ENCODE results near the gene NEURL1B. TPM values are rescaled to one million over a fixed set of nuclear protein-coding genes. Genes with fewer than 3 reads are reported as not detected.
A peak's percentile ranks its signal among the peaks of the same experiment; 100 is the strongest.

The NEURL1B gene
- total RNA-seq, 1 donor from 2014 or later = 1.5 TPM

DNA sequence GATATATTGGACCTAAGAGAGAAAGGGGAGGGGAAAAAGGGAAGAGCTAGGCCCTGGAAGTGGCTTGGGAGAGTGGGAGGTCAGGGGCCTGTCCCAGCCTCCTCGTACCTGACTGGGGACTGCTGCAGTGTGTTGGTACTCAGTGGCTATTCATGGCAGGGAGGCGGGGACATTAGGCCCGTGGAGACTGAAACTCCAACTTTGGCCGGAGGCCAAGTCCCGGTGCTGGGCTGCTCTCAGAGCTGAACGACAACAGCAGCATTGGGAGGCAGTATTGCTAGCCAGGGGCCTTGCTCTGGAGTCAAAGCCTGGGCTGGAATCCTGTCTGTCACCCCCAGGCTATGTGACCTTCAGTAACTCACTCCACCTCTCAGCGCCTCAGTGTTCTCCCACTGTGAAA lies 37.8 kb downstream of the NEURL1B start:
- H3K36me3 Mint-ChIP-seq (ENCODE audit: unreplicated experiment) = no peaks in the 10 kb centered on the region
- no peaks in the 10 kb centered on the region for H3K27me3 Mint-ChIP-seq (ENCODE audit: unreplicated experiment)
- H3K4me3 Mint-ChIP-seq (ENCODE audit: unreplicated experiment) = no peak overlapping the region
- peaks cover 3% of the 10 kb centered on the region for H3K4me1 Mint-ChIP-seq (ENCODE audit: unreplicated experiment)
- no peak overlapping the region for H3K27ac Mint-ChIP-seq (ENCODE audit: unreplicated experiment)
- TF ChIP-seq, protein P1, sequence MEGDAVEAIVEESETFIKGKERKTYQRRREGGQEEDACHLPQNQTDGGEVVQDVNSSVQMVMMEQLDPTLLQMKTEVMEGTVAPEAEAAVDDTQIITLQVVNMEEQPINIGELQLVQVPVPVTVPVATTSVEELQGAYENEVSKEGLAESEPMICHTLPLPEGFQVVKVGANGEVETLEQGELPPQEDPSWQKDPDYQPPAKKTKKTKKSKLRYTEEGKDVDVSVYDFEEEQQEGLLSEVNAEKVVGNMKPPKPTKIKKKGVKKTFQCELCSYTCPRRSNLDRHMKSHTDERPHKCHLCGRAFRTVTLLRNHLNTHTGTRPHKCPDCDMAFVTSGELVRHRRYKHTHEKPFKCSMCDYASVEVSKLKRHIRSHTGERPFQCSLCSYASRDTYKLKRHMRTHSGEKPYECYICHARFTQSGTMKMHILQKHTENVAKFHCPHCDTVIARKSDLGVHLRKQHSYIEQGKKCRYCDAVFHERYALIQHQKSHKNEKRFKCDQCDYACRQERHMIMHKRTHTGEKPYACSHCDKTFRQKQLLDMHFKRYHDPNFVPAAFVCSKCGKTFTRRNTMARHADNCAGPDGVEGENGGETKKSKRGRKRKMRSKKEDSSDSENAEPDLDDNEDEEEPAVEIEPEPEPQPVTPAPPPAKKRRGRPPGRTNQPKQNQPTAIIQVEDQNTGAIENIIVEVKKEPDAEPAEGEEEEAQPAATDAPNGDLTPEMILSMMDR (IDR thresholded peaks at IDR 0.05) = no peak
- H3K9me3 Mint-ChIP-seq (ENCODE audit: unreplicated experiment) = no peaks in the 10 kb centered on the region
- DNase-seq (ENCODE audit: extremely low spot score, unreplicated experiment) = no peak

DNA sequence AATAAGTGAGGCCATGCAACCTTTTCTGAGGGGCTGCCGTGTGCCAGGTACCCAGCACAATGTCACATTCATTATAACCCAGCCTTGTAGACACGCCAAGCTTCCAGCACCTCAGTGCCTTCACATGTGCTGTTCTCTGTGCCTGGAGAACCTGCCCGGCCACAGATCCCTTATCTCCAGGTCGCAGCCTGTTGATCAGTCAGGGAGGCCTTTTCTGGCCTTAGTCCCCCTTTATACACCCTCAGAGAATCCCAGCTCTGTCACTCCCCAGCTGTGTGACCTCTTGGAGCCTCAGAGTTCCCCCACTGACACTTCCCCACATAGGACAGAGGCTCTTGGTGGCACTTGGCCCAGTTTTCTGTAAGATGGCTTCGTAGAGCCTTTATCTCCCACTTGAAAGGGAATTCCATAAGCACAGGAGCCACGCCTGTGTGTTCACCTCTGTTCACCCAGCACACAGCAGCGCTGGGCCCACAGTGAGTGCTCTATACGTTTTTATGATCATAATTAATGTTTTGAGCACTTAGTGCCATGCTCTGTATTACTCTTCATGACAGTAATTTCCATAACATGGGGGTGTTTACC lies 38.7 kb downstream of the NEURL1B start:
- TF ChIP-seq, protein P1 (IDR thresholded peaks at IDR 0.05) = no peak

DNA sequence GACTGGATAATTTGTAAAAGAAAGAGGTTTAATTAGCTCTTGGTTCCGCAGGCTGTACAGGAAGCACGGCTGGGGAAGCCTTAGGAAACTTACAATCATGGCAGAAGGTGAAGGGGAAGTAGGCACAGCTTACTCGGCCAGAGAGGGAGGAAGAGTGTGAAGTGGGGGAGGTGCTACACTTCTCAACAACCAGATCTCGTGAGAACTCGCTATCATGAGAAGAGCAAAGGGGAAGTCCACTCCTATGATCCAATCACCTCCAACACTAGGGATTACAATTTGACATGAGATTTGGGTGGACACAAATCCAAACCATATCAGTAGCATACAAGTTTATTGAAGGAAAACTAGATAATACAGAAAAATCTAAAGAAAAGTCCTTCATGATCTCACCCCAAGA lies 39.9 kb downstream of the NEURL1B start:
- Mint-ChIP-seq H3K27me3 (ENCODE audit: unreplicated experiment) (no peaks in the 10 kb centered on the region), H3K27ac (ENCODE audit: unreplicated experiment) (no peak overlapping the region), H3K9me3 (ENCODE audit: unreplicated experiment) (no peaks in the 10 kb centered on the region), H3K4me3 (ENCODE audit: unreplicated experiment) (no peak overlapping the region), H3K4me1 (ENCODE audit: unreplicated experiment) (peaks cover 3% of the 10 kb centered on the region), H3K36me3 (ENCODE audit: unreplicated experiment) (no peaks in the 10 kb centered on the region)
- no peak for DNase-seq (ENCODE audit: extremely low spot score, unreplicated experiment)
- TF ChIP-seq, protein P1 (IDR thresholded peaks at IDR 0.05) = no peak

More for the DNA sequence above, 38.7 kb downstream of the NEURL1B start:
- Mint-ChIP-seq H3K4me3 (ENCODE audit: unreplicated experiment) (no peak overlapping the region), H3K27me3 (ENCODE audit: unreplicated experiment) (no peaks in the 10 kb centered on the region), H3K4me1 (ENCODE audit: unreplicated experiment) (peaks cover 3% of the 10 kb centered on the region), H3K9me3 (ENCODE audit: unreplicated experiment) (no peaks in the 10 kb centered on the region), H3K27ac (ENCODE audit: unreplicated experiment) (no peak overlapping the region), H3K36me3 (ENCODE audit: unreplicated experiment) (no peaks in the 10 kb centered on the region)
- no peak for DNase-seq (ENCODE audit: extremely low spot score, unreplicated experiment)

DNA sequence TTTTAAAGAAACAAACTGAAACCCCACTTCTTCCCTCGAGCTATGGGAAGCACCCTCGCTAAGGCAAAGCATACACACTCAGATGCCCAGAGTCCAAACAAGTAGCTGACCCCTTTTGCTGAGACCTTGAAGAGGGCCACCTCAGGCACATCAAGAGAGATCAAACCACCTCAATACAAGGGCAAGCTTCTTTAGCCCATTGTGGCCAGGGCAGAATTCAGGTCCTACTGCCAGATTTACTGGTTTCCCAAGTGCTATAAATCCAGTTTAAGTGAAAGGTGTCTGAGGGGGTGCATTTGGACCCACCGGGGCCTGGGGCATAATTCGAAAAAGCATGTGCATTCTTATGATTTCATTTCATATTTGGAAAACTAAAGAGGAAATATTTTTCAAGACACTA lies 40.4 kb downstream of the NEURL1B start:
- Mint-ChIP-seq H3K4me3 (ENCODE audit: unreplicated experiment) (no peak overlapping the region), H3K9me3 (ENCODE audit: unreplicated experiment) (no peaks in the 10 kb centered on the region), H3K36me3 (ENCODE audit: unreplicated experiment) (no peaks in the 10 kb centered on the region), H3K4me1 (ENCODE audit: unreplicated experiment) (peaks cover 3% of the 10 kb centered on the region), H3K27me3 (ENCODE audit: unreplicated experiment) (no peaks in the 10 kb centered on the region), H3K27ac (ENCODE audit: unreplicated experiment) (no peak overlapping the region)
- no peak for DNase-seq (ENCODE audit: extremely low spot score, unreplicated experiment)
- TF ChIP-seq, protein P1 (IDR thresholded peaks at IDR 0.05) = no peak

DNA sequence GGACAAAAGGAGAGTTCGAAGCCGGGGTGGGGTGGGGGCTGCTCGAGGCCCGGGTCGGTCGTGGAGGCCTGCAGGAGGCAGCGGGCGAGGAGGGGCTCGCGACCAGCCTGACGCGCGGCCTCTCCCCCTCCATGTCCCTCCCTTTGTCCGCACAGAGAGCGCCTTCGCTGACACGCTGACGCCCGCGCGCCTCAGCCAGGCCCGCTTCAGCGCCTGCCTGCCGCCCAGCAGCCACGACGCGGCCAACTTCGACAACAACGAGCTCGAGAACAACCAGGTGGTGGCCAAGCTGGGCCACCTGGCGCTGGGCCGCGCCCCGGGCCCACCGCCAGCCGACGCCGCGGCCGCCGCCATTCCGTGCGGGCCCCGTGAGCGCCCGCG lies 42.2 kb downstream of the NEURL1B start:
- Mint-ChIP-seq H3K27me3 (ENCODE audit: unreplicated experiment) (no peaks in the 10 kb centered on the region), H3K9me3 (ENCODE audit: unreplicated experiment) (no peaks in the 10 kb centered on the region), H3K27ac (ENCODE audit: unreplicated experiment) (no peak overlapping the region), H3K4me1 (ENCODE audit: unreplicated experiment) (peaks cover 3% of the 10 kb centered on the region), H3K4me3 (ENCODE audit: unreplicated experiment) (peak overlapping the region; percentile 43), H3K36me3 (ENCODE audit: unreplicated experiment) (no peaks in the 10 kb centered on the region)
- no peak for DNase-seq (ENCODE audit: extremely low spot score, unreplicated experiment)
- TF ChIP-seq, protein P1 (IDR thresholded peaks at IDR 0.05) = no peak

Data from osteocyte (in vitro differentiated cells).